Kidney (tissue), 14 donors: ENCODE data around the gene PRKD2. TPM values are rescaled to one million over a fixed set of nuclear protein-coding genes. Genes with fewer than 3 reads are reported as not detected.

Experiments
- DNase-seq, 5 donors: peaks; one replicate each; pipeline ENCODE4 v3.0.0-alpha.2; 2013 to 2020
- FAIRE-seq: peaks from 2 replicates; lab custom pipeline; 2012; peaks lifted over from hg19 to GRCh38; lab: Jason Lieb, UNC
- H3K27ac ChIP-seq, 2 donors: one replicate each; pipeline ENCODE4 v1.7.0; 2013; ENCODE audit warnings: low read depth in 2 of 2, low read length in 2 of 2, inconsistent platforms in 1 of 2
- H3K27me3 ChIP-seq: one replicate; pipeline ENCODE4 v1.7.1; 2013; ENCODE audit warnings: low read length, inconsistent platforms; ENCODE audit not compliant: control insufficient read depth, insufficient read depth
- H3K36me3 ChIP-seq, 3 donors: one replicate each; pipeline versions ENCODE4 v1.7.0 to v1.7.1; 2013; ENCODE audit warnings: low read length in 3 of 3, control low read depth in 1 of 3, inconsistent platforms in 1 of 3; ENCODE audit not compliant: insufficient read depth in 3 of 3, control insufficient read depth in 2 of 3
- H3K4me1 ChIP-seq, 3 donors: one replicate each; pipeline versions ENCODE4 v1.7.0 to v1.7.1; 2013; ENCODE audit warnings: low read length in 3 of 3, inconsistent platforms in 1 of 3, low read depth in 1 of 3; ENCODE audit not compliant: control insufficient read depth in 2 of 3, insufficient read depth in 2 of 3
- H3K4me3 ChIP-seq, 3 donors: one replicate each; pipeline versions ENCODE4 v1.7.0 to v1.8.1; 2013; ENCODE audit warnings: low read length in 3 of 3, control low read depth in 1 of 3, inconsistent platforms in 1 of 3
- H3K9ac ChIP-seq, 3 donors: one replicate each; pipeline versions ENCODE4 v1.7.0 to v1.7.1; 2013; ENCODE audit warnings: low read length in 3 of 3, control low read depth in 1 of 3, inconsistent platforms in 1 of 3
- H3K9me3 ChIP-seq, 3 donors: one replicate each; pipeline versions ENCODE4 v1.7.0 to v1.7.1; 2013; ENCODE audit warnings: low read length in 3 of 3, control low read depth in 1 of 3, inconsistent platforms in 1 of 3; ENCODE audit not compliant: control insufficient read depth in 2 of 3, insufficient read depth in 1 of 3
- intact Hi-C: fragments of 100-400 bp; cut with DNase I; formaldehyde crosslinking; loops from one replicate; pipeline ENCODE4 v1.11.1; 2022
- polyA plus RNA-seq: library from polyadenylated mRNA; stranded (reverse); fragments of 350-450 nt; fragmentation: Illumina TruSeq; extraction: RNeasy Lipid Tissue Mini Kit (QIAGEN cat#74804); gene quantifications from one replicate; pipeline ENCODE4 v1.2.3, GENCODE V29; 2014; ENCODE audit warnings: low read depth, low replicate concordance; ENCODE audit not compliant: insufficient read depth
- total RNA-seq: library from RNA; stranded (reverse); fragmentation: NEBNext Ultra II Directional; extraction: Animal tissue kit (Norgen Biotek cat#: 25700); gene quantifications from one replicate; pipeline ENCODE4 v1.2.1, GENCODE V29; 2021
- TF ChIP-seq, protein P1 (sequence below): IDR thresholded peaks from 3 replicates; pipeline ENCODE4 v1.5.1; 2012; ENCODE audit warnings: mild to moderate bottlenecking, moderate library complexity, borderline replicate concordance; ENCODE audit not compliant: insufficient read depth; ENCODE audit errors: extremely low read depth
- donor health status: control.
- donor health status: control.
- donor health status: control.
- donor health status: control.
- donor health status: control.
- donor health status: DM: yes; HTN: yes; CAD: no.
- donor health status: Normal renal cell carcinoma (clear cell type).

Gene PRKD2
- total and polyA plus RNA-seq, 2 donors from 2014 or later, result 26.7 to 69.8 TPM

DNA sequence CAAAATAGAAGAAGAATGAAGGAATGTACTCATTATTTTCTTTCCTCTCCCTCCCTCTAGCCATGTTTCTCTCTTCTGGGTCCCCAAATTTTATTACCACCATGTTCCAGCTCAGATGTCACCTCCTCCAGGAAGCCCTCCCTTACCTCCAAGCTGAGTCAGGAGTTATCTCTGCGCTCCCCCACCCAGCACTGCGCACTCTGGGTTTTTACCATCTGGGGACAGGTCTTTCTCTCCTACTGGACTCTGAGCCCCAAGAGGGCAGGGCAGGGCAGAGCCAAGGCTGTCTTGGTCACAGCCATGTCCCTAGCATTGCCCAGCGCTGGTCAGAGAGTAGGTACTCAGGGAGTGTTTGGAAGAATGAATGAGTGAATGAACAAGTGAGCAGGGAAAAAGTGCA is 83.8 kb downstream of the PRKD2 start:
- H3K9me3 ChIP-seq, result no peaks in the 10 kb centered on the region
- intact Hi-C loops, result no loop called here
- peaks cover 0 to 12% (median 5%) of the 10 kb centered on the region in 3 donors for H3K4me1 ChIP-seq
- no peak for FAIRE-seq
- H3K27ac ChIP-seq, result no peak overlapping the region
- no peak overlapping the region for H3K9ac ChIP-seq
- H3K4me3 ChIP-seq, result no peak overlapping the region
- peaks cover 11% of the 10 kb centered on the region for H3K27me3 ChIP-seq
- no peaks in the 10 kb centered on the region for H3K36me3 ChIP-seq
- TF ChIP-seq, protein P1, sequence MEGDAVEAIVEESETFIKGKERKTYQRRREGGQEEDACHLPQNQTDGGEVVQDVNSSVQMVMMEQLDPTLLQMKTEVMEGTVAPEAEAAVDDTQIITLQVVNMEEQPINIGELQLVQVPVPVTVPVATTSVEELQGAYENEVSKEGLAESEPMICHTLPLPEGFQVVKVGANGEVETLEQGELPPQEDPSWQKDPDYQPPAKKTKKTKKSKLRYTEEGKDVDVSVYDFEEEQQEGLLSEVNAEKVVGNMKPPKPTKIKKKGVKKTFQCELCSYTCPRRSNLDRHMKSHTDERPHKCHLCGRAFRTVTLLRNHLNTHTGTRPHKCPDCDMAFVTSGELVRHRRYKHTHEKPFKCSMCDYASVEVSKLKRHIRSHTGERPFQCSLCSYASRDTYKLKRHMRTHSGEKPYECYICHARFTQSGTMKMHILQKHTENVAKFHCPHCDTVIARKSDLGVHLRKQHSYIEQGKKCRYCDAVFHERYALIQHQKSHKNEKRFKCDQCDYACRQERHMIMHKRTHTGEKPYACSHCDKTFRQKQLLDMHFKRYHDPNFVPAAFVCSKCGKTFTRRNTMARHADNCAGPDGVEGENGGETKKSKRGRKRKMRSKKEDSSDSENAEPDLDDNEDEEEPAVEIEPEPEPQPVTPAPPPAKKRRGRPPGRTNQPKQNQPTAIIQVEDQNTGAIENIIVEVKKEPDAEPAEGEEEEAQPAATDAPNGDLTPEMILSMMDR, result no peak
- DNase-seq, result no peak

DNA sequence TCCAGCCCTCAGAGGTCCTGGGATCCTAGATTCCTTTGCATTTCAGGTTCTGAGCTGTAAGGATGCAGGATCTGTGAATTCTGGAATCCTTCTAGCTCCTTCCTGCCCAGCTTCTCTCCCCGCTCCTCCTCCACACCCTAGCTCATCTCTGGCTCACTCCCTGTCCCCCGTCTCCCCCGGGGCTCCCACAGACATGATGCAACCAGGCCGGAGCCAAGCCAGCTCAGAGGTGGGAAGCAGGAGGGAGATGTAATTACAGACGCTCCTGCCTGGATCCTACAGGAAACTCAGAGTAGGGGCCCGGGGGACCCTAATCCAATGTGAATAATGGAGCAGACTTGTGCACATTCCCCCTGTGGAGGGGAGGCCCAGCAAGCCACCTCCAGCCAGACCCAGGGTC is 85.4 kb downstream of the PRKD2 start:
- Histone ChIP-seq H3K4me1 (peaks cover 0 to 14% (median 5%) of the 10 kb centered on the region in 3 donors), H3K4me3 (no peak overlapping the region), H3K9me3 (no peaks in the 10 kb centered on the region), H3K27ac (no peak overlapping the region), H3K9ac (no peak overlapping the region), H3K36me3 (no peaks in the 10 kb centered on the region), H3K27me3 (peaks cover 5% of the 10 kb centered on the region)
- intact Hi-C loops, result no loop called here
- FAIRE-seq, result no peak
- DNase-seq, result peak in 1 of 5 donors; percentile 40
- TF ChIP-seq, protein P1, result no peak

DNA sequence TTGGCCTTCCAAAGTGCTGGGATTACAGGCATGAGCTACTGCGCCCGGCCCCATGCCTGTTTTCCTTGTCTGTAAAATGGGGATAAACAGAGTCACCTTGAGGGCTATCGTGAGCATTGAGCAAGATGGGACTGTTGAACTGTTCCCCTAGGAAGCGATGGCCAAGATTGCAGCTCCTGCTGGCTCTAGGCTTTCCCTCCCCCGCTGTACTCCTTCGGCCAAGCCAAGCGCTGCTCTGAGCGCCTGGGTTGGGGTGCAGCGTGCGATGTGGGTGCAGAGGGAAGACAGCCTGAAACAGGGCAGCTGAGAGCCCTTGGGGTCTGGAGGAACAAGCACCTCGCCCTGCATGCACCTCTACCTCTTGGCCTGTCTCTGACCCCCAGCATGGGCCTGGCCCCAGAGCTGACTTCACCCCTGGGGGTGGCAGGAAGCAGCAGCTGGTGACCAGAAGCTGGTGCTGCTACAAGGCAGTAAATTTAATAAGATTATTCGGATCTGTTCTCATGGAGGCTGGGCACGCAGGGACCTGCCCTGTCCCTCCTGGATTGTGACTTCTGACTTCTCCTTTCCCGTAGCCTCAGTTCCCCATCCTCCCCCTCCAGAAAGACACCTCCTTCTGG is 86.2 kb downstream of the PRKD2 start:
- Histone ChIP-seq H3K27ac (no peak overlapping the region), H3K36me3 (no peaks in the 10 kb centered on the region), H3K4me1 (peaks cover 0 to 17% (median 11%) of the 10 kb centered on the region in 3 donors), H3K4me3 (no peak overlapping the region), H3K9me3 (no peaks in the 10 kb centered on the region), H3K9ac (no peak overlapping the region), H3K27me3 (peaks cover 3% of the 10 kb centered on the region)
- intact Hi-C loops, result no loop called here
- no peak for DNase-seq
- TF ChIP-seq, protein P1, result no peak
- FAIRE-seq, result no peak
